Astrocyte of the cerebellum (primary cell): ENCODE measurements around the gene ASB17.

Experiments
- DNase-seq: peaks from one replicate; pipeline ENCODE4 v3.0.0-alpha.2; 2011; ENCODE audit warnings: low read depth
- H3K4me3 ChIP-seq: 2 replicates; pipeline ENCODE4 v1.5.1; 2011; ENCODE audit warnings: mild to moderate bottlenecking, low read depth, low read length, moderate library complexity
- in situ Hi-C: cut with HindIII; loops from 2 replicates; pipeline ENCODE4 v1.10.0; 2017; ENCODE audit warnings: low sequenced_read_pairs
- TF ChIP-seq, protein P1 (sequence below): IDR thresholded peaks from 2 replicates; pipeline ENCODE4 v1.5.1; 2012; ENCODE audit warnings: low read length, low read depth, moderate library complexity, mild to moderate bottlenecking; ENCODE audit errors: missing control alignments

The ASB17 gene

GRCh38 chr1:75916834-75917233 is 15.4 kb downstream of the ASB17 start:
- H3K4me3 ChIP-seq, result no peak overlapping the region
- TF ChIP-seq, protein P1, sequence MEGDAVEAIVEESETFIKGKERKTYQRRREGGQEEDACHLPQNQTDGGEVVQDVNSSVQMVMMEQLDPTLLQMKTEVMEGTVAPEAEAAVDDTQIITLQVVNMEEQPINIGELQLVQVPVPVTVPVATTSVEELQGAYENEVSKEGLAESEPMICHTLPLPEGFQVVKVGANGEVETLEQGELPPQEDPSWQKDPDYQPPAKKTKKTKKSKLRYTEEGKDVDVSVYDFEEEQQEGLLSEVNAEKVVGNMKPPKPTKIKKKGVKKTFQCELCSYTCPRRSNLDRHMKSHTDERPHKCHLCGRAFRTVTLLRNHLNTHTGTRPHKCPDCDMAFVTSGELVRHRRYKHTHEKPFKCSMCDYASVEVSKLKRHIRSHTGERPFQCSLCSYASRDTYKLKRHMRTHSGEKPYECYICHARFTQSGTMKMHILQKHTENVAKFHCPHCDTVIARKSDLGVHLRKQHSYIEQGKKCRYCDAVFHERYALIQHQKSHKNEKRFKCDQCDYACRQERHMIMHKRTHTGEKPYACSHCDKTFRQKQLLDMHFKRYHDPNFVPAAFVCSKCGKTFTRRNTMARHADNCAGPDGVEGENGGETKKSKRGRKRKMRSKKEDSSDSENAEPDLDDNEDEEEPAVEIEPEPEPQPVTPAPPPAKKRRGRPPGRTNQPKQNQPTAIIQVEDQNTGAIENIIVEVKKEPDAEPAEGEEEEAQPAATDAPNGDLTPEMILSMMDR, result no peak
- in situ Hi-C loops, result no loop called here
- DNase-seq, result no peak

- TF ChIP-seq, protein P1, result peak; percentile 77
- in situ Hi-C loops, result no loop called here
- peak; percentile 38 for DNase-seq
- no peak overlapping the region for H3K4me3 ChIP-seq
Observed at GRCh38 chr1:75908717-75909152, 23.5 kb downstream of the ASB17 start.

DNA sequence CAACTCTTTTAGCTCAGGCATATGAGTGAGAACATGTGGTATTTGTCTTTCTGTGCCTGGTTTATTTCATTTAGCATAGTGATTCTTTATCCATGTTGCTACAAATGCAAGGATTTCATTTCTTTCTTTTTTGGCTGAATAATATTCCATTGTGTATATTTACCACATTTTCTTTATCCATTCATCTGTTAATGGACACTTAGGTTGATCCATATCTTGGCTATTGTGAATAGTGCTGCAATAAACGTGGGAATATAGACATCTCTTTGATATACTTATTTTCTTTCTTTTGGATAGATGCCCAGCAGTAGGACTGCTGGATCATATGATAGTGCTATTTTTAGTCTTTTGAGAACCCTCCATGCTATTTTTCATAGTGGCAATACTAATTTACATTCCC is 30.8 kb downstream of the ASB17 start:
- in situ Hi-C loops, result no loop called here
- TF ChIP-seq, protein P1, result no peak
- DNase-seq, result no peak
- H3K4me3 ChIP-seq, result no peak overlapping the region

DNA sequence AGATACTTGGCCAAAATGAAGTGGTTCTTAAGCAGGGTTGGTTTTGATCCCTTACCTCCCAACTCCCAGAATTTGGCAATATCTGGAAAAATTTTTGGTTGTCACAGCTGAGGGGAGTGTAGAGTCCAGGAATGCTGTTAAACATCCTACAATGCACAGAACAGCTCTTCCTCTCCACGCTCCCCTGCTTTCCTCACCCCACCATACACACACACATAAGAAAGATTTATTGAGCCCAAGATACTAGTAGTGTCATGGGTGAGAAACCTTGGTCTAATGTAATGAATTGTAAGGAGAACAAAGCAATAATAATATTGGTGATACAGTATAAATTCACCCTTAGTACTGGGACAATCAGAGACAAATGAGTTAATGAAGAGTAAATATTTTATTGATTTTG is 47.8 kb downstream of the ASB17 start:
- TF ChIP-seq, protein P1, result no peak

GRCh38 chr1:75879985-75880384 is 52.2 kb downstream of the ASB17 start:
- TF ChIP-seq, protein P1, result no peak

More for the DNA sequence above, 47.8 kb downstream of the ASB17 start:
- in situ Hi-C loops, result no loop called here
- no peak overlapping the region for H3K4me3 ChIP-seq
- no peak for DNase-seq

DNA sequence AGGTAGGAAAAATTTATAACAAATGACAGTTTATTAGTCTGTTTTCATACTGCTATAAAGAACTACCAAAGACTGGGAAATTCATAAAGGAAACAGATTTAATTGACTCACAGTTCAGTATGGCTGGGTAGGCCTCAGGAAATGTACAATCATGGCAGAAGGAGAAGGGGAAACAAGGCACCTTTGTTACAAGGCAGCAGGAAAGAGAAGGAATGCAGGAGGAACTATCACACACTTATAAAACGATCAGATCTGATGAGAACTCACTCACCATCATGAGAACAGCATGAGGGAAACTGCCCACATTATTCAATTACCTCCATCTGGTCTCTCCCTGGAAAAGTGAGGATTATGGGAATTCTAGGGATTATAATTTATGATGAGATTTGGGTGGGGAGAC is 61.3 kb downstream of the ASB17 start:
- H3K4me3 ChIP-seq, result no peak overlapping the region
- TF ChIP-seq, protein P1, result no peak
- in situ Hi-C loops, result no loop called here
- DNase-seq, result no peak

More at GRCh38 chr1:75879985-75880384, 52.2 kb downstream of the ASB17 start:
- no peak overlapping the region for H3K4me3 ChIP-seq
- in situ Hi-C loops, result no loop called here
- DNase-seq, result no peak
